GM12891 (cell line): Measurements from ENCODE around the gene WDR54.
A peak's percentile ranks its signal among the peaks of the same experiment; 100 is the strongest.
"Not testable (repeated sequence)": the region's sequence is repeated elsewhere in the genome, so short reads cannot be mapped to it uniquely, and the experiment has no call there.

Experiments
- DNase-seq: peaks from one replicate; pipeline ENCODE4 v3.0.0; 2011; ENCODE audit warnings: low spot score; ENCODE audit not compliant: insufficient read length
- FAIRE-seq: peaks from 2 replicates; lab custom pipeline; 2011; peaks lifted over from hg19 to GRCh38; lab: Jason Lieb, UNC
- PAX5 ChIP-seq: IDR thresholded peaks from 2 replicates; pipeline ENCODE4 v1.6.1; 2011; ENCODE audit warnings: low read length, moderate library complexity, mild to moderate bottlenecking; ENCODE audit not compliant: insufficient read depth, severe bottlenecking
- POLR2A ChIP-seq: IDR thresholded peaks from 2 replicates; pipeline ENCODE4 v1.6.1; 2011; ENCODE audit warnings: low read depth, low read length, control low read depth
- POLR2AphosphoS5 ChIP-seq: IDR thresholded peaks from 2 replicates; pipeline ENCODE4 v1.6.1; 2011; ENCODE audit warnings: low read depth, low read length, control low read depth
- POU2F2 ChIP-seq: IDR thresholded peaks from 2 replicates; pipeline ENCODE4 v1.6.1; 2011; ENCODE audit warnings: low read depth, mild to moderate bottlenecking, control low read depth, low read length, moderate library complexity
- SPI1 ChIP-seq: IDR thresholded peaks from 2 replicates; pipeline ENCODE4 v1.6.1; 2011; ENCODE audit warnings: low read depth, low read length, control low read depth
- TAF1 ChIP-seq: IDR thresholded peaks from 2 replicates; pipeline ENCODE4 v1.6.1; 2011; ENCODE audit warnings: low read depth, low read length, control low read depth

WDR54 gene

DNA sequence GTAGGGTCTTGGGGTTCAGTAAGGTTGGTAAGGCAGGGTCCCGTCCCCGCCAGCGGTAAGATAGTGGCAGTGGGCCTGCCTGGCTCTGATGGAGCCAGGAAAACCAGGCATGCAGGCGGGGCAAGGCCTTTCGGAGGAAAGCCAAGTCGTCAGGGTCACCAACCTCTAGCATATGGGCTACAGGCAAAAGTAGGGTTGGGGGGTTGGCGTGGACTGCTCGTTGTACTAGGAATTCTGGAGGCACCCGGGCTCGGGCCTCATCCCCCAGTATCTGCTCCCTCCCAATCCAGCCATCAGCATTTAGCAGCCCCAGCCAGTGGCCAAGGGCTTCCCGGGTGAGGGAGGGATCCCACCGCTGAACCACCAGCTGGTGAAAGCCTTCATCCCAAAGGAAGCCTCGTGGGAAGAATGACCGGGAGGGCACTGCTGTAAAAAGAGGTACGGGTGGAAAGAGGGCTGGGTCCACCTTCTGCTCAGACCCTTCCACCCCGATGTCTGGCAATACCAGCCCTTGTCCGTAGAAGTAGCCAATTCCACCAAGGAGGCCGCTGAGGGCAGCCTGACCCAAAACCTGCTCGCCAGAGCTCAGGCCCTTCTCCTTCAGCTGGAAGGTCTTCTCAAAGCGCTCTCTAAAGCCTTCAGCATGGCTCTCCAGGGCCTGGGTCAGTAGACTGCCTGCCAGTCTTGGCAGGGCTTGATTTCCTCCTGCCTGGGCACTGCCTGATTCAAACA is 40.7 kb downstream of the WDR54 start:
- no peak for FAIRE-seq
- peak; percentile 27; the same call in 1 of the 2 replicates for TF ChIP-seq POLR2AphosphoS5
- TF ChIP-seq TAF1 = no peak
- no peak for DNase-seq

DNA sequence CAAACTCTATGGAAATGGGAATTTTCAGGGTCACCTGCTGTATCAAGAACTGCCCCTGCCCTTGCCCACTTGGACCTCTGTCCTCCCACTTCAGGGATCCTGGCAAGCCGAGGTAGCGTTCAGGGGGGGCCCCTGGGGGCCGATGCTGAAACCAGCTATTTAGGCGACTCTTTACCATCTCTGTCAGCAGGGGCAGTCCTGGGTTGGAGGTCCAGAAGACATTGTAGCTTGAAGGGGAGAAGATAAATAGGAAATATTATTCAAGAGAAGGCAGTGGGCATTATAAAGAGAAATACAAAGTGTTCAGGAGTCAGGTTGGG is 41.2 kb downstream of the WDR54 start:
- DNase-seq = no peak
- FAIRE-seq = no peak
- TF ChIP-seq POLR2A (no peak), SPI1 (no peak), TAF1 (no peak), POLR2AphosphoS5 (no peak), PAX5 (no peak), POU2F2 (no peak)

GRCh38 chr2:74464406-74464805 is 42.9 kb downstream of the WDR54 start:
- FAIRE-seq (no peak), DNase-seq (no peak)
- TF ChIP-seq POLR2AphosphoS5 = no peak
- no peak for TF ChIP-seq PAX5
- no peak for TF ChIP-seq POLR2A
- TF ChIP-seq POU2F2 = no peak
- TF ChIP-seq SPI1 = no peak
- TF ChIP-seq TAF1 = no peak

DNA sequence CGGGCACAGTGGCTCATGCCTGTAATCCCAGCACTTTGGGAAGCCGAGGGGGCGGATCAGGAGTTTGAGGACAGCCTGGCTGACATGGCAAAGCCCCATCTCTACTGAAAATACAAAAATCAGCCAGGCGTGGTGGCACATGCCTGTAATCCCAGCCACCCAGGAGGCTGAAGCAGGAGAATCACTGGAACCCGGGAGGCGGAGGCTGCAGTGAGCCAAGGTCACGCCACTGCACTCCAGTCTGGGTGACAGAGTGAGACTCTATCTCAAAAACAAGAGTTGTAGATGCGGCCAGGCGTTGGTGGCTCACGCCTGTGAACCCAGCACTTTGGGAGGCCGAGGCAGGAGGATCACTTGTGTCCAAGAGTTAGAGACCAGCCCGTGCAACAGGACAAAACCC is 49.2 kb downstream of the WDR54 start:
- FAIRE-seq, DNase-seq: not testable (repeated sequence)

DNA sequence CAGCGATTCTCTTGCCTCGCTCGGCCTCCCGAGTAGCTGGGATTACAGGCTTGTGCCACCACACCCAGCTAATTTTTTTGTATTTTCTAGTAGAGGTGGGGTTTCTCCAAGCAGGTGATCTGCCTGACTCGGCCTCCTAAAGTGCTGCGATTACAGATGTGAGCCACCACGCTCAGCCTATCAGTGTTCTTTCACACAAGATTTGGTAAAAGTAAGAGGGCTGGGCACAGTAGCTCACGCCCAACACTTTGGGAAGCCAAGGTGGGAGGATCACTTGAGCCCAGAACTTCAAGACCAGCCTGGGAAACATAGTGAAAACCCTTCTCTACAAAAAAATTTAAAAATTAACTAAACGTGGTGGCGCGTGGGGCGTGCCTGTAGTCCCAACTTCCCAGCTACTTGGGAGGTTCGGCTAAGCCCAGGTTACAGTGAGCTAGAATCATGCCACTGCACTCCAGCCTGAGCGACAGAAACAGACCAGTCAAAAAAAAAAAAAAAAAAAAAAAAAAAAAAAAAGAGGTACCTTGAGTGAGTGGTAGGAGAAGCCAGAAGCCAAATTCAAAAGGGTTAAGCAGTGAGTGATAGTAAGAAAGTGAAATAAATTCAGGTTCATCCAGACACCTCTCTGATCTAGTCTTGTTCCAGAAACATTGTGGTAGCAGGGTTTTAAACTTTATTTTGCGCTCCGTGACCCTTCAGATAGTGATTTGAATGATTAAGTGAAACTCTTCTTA is 50.0 kb downstream of the WDR54 start:
- FAIRE-seq (no peak), DNase-seq (no peak)
- TF ChIP-seq POLR2A (no peak), SPI1 (no peak), POLR2AphosphoS5 (no peak), PAX5 (no peak), TAF1 (no peak), POU2F2 (no peak)

DNA sequence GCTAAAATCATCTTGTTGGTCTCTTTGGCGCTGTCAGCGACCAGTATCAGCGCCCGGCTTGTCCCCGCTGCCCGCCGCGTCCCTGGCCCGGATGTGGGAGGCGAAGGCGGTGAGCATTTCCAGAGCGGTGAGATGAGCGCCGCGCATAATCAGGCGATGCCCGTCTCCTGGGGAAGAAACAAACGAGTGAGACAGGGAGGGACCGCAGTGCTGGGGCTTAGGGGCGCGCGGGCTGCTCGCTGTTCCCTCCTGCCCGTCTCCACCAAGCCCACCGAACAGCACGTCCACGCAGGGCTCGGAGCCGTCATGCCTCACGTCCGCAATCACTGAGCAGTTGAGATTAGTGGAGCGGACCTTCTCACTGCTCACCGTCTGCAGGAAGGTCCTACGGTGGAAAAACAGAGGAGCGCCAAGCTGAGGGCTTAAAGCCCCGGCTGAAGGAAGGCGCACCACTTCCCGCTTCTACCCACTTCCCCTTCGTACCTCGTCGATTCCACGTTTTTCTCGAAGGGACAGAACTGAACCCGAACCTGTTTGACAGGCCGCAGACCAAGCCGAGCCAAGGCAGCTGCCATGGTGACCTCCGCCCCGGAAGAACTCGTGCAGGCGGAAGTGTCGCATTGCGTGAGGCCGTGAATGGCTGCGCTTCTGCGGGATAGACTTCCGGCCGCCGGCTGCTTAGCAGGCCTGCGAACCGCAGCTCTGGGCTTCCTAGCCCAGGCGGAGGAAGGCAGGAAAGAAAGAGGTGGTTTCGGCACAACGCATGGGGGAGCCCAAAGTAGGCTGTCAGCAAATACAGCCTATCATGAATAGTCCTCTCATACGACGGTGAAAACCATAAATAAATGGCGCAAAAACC is 50.8 kb downstream of the WDR54 start, which contains the start of gene MRPL53:
MRPL53 (minus strand) TSS at position 595 of the 859 bp plus-strand sequence; CDS start at position 575, 20 bp downstream.
- peak; percentile 95 for FAIRE-seq
- TF ChIP-seq SPI1 (peak; percentile 18; the same call in 1 of the 2 replicates), POLR2A (peak; percentile 97), TAF1 (peak; percentile 84), PAX5 (peak; percentile 62), POU2F2 (peak; percentile 86), POLR2AphosphoS5 (peak; percentile 97)

DNA sequence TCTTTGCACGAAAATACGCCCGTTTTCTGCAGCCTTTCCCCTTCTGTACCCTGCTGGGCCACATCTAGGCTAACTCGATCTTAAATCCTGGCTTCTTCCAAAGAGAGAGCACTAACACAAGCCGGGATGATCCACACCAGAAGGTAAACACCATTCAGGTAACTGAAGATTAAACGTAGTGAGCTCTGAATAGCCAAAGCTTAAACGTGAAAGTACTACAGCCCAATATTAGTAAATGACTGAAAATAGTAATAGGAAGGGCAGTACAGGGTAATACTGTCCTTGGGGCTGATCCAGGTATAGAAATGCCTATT is 51.4 kb downstream of the WDR54 start:
- TF ChIP-seq POLR2A (no peak), PAX5 (no peak), TAF1 (no peak), POU2F2 (no peak), POLR2AphosphoS5 (no peak), SPI1 (no peak)
- no peak for DNase-seq
- FAIRE-seq = no peak

More for the DNA sequence above, 50.8 kb downstream of the WDR54 start, which contains the start of gene MRPL53:
- DNase-seq = peak; percentile 77

DNA sequence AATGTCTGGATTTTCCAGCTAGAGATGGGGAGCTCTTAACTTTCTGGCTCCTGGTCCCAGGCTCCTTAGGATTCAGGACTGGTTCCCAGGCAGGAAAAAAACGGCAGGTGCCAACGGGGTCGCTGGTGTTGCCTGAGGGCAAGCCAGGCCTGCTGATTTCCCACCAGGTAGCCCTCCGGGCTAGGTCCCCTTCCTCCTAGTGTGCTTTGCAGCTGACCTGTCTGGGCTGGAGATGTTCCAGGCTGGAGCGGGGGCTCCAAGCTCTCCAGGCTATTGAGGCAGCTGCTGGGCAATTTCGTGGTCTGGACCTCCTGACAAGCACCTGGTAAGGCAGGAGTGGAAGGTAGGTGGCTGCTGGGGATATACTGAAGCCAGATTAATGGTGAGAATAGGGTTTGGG is 53.0 kb downstream of the WDR54 start:
- TF ChIP-seq SPI1 (no peak), TAF1 (no peak), POU2F2 (no peak), POLR2A (no peak), POLR2AphosphoS5 (no peak), PAX5 (no peak)
- DNase-seq (no peak), FAIRE-seq (no peak)

DNA sequence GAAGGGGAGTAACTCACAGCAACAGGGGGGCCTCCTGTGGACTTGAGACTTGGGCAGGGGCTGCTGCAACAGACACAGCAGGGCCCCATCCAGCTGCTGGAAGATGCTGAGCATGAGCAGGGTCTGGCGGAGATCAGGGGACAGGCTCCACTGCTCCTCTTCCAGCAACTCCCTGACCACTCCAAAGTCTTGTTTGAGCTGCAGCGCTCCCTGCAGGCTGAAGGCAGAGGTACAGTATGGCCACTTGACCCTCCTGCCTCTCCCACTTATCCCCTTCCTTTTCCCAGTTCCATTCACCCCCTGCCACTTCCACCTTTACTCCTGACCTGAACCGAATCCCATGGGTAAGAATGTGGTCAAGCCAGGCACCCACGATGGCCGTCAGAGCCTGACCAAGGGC is 53.4 kb downstream of the WDR54 start:
- no peak for DNase-seq
- no peak for TF ChIP-seq POLR2A
- no peak for TF ChIP-seq TAF1
- TF ChIP-seq POU2F2 = no peak
- no peak for TF ChIP-seq POLR2AphosphoS5
- TF ChIP-seq PAX5 = no peak
- no peak for FAIRE-seq
